Measurements from ENCODE around the gene SKIL.

GRCh38 chr3:170420307-170420821 lies 62.8 kb downstream of the SKIL start:
- TF ChIP-seq CTCF (IDR thresholded peaks at IDR 0.05), result no peak
- no peak for TF ChIP-seq POLR2A (IDR thresholded peaks at IDR 0.05)

Measured in thyroid gland (tissue), 4 donors.